AG04449 (cell line): Measurements from ENCODE around the gene LYST.
"Not testable (repeated sequence)": the region's sequence is repeated elsewhere in the genome, so short reads cannot be mapped to it uniquely, and the experiment has no call there.

Source experiments
- CTCF ChIA-PET: fragments of 350-600 bp; formaldehyde crosslinking; extraction: SDS; loops from one replicate; lab custom pipeline; 2021; ENCODE audit warnings: antibody characterized with exemption; lab: Yijun Ruan, JAX
- POLR2A ChIA-PET: fragments of 400-600, 350-600 bp; formaldehyde crosslinking; extraction: SDS; loops from one replicate; lab custom pipeline; 2020; ENCODE audit warnings: antibody characterized with exemption, inconsistent platforms; lab: Yijun Ruan, JAX
- DNase-seq: peaks from one replicate; pipeline ENCODE4 v3.0.0-alpha.2; 2010; ENCODE audit warnings: low read depth, low spot score
- H3K4me3 ChIP-seq: 2 replicates; pipeline ENCODE4 v1.5.1; 2011; ENCODE audit warnings: low read depth, mild to moderate bottlenecking, control low read depth, low read length
- CTCF ChIP-seq: IDR thresholded peaks from one replicate; pipeline ENCODE4 v1.5.1; 2011; ENCODE audit warnings: mild to moderate bottlenecking, moderate library complexity, low read length, control low read depth, inconsistent platforms; ENCODE audit not compliant: insufficient read depth; ENCODE audit errors: missing control alignments

Gene LYST

GRCh38 chr1:235757587-235758096 is 109.1 kb downstream of the LYST start:
- CTCF ChIA-PET = interaction anchor here (2.3 kb wide), 1 partner anchor 25 kb away, joined by 11 read pairs; no protein-coding TSS in a partner anchor
- no peak for DNase-seq
- no peak for TF ChIP-seq CTCF
- no peak overlapping the region for H3K4me3 ChIP-seq
- POLR2A ChIA-PET = no interaction called here

- POLR2A ChIA-PET = interaction anchor here (0.6 kb wide), 1 partner anchor 17 kb away, joined by 3 read pairs; no protein-coding TSS in a partner anchor
- CTCF ChIA-PET, DNase-seq, H3K4me3 ChIP-seq: not testable (repeated sequence)
These were observed 112.5 kb downstream of the LYST start for GRCh38 chr1:235754186-235754585.

- ChIA-PET CTCF (interaction anchor here (0.9 to 1.6 kb wide), 3 partner anchors 33 to 236 kb away, joined by 3 to 4 read pairs (median 4); no protein-coding TSS in a partner anchor), POLR2A (no interaction called here)
- H3K4me3 ChIP-seq = no peak overlapping the region
- no peak for DNase-seq
- TF ChIP-seq CTCF = no peak
These were observed 116.9 kb downstream of the LYST start for GRCh38 chr1:235749755-235750300.

- TF ChIP-seq CTCF = no peak
- ChIA-PET CTCF (no interaction called here), POLR2A (no interaction called here)
- DNase-seq = no peak
- H3K4me3 ChIP-seq = no peak overlapping the region
These were observed 118.0 kb downstream of the LYST start for GRCh38 chr1:235748747-235749146.

GRCh38 chr1:235746245-235746644 is 120.5 kb downstream of the LYST start:
- POLR2A ChIA-PET = no interaction called here
- no peak for TF ChIP-seq CTCF
- H3K4me3 ChIP-seq = no peak overlapping the region
- CTCF ChIA-PET = no interaction called here
- no peak for DNase-seq

GRCh38 chr1:235745503-235746136 is 121.1 kb downstream of the LYST start:
- ChIA-PET CTCF (interaction anchor here (0.6 to 1.4 kb wide), 4 partner anchors 11 to 241 kb away, joined by 3 to 4 read pairs (median 4); partner anchors contain the start of gene B3GALNT2), POLR2A (no interaction called here)
- no peak overlapping the region for H3K4me3 ChIP-seq
- no peak for TF ChIP-seq CTCF
- DNase-seq = peak; percentile 71
